K562 (cell line): Measurements from ENCODE around the gene SOX30. TPM values are rescaled to one million over a fixed set of nuclear protein-coding genes. Genes with fewer than 3 reads are reported as not detected.

Experiments
- ATAC-seq: fragments of 200-7000 bp; cut with Tn5 transposase; 3 replicates; pipeline ENCODE4 v1.9.1; 2020; ENCODE audit warnings: moderate library complexity
- BruUV-seq: library from RNA; stranded (reverse); fragments of 400-500 nt; replicated peaks from 2 replicates; lab custom pipeline; 2021; lab: Mats Ljungman, UMichigan
- CTCF ChIA-PET: fragments of 300-600 bp; formaldehyde crosslinking; extraction: SDS; loops from one replicate; lab custom pipeline; 2021; ENCODE audit warnings: low intra/inter-chr PET ratio; lab: Yijun Ruan, JAX
- POLR2A ChIA-PET: fragments of 300-600, 350-650 bp; sonication (Branson Sonifier 250); formaldehyde crosslinking; extraction: SDS; loops from one replicate; lab custom pipeline; 2021; ENCODE audit warnings: antibody characterized with exemption, inconsistent platforms; lab: Yijun Ruan, JAX
- DNase-seq, 4 experiments: peaks; one replicate each; pipeline versions ENCODE4 v3.0.0 to v3.0.0-alpha.2; 2011 to 2018; ENCODE audit warnings: low spot score in 3 of 4, mixed read lengths in 3 of 4; ENCODE audit errors: extremely low read depth in 1 of 4
- FAIRE-seq: peaks from 2 replicates; lab custom pipeline; 2011; peaks lifted over from hg19 to GRCh38; lab: Jason Lieb, UNC
- H2AFZ ChIP-seq: 2 replicates; pipeline ENCODE4 v1.6.0; 2011; ENCODE audit warnings: low read depth, low read length, control low read depth, inconsistent platforms
- H3K27ac ChIP-seq: fragments of 200-600 bp; 3 replicates; pipeline ENCODE4 v1.8.0; 2011; ENCODE audit warnings: low read depth, mild to moderate bottlenecking, control low read depth, inconsistent platforms, low read length, moderate library complexity, mixed read lengths; ENCODE audit errors: extremely low read depth
- H3K27me3 ChIP-seq, 2 experiments: fragments of 300-600 bp in 1 of 2; 2 replicates in 1 of 2; 3 replicates in 1 of 2; pipeline versions ENCODE4 v1.6.0 to v1.8.0; 2011; ENCODE audit warnings: inconsistent platforms in 2 of 2, low read length in 2 of 2, mild to moderate bottlenecking in 1 of 2, mixed read lengths in 1 of 2, moderate library complexity in 1 of 2; ENCODE audit not compliant: control insufficient read depth in 2 of 2, insufficient read depth in 2 of 2
- H3K36me3 ChIP-seq: fragments of 300-600 bp; 3 replicates; pipeline ENCODE4 v1.8.0; 2011; ENCODE audit warnings: mild to moderate bottlenecking, low read length, inconsistent platforms; ENCODE audit not compliant: control insufficient read depth, insufficient read depth
- H3K4me1 ChIP-seq, 2 experiments: fragments of 200-600 bp in 1 of 2; replicated peaks in 1 of 2; 2 replicates in 1 of 2; 3 replicates in 1 of 2; pipeline versions ENCODE4 v1.5.1 to v1.8.0; 2011; ENCODE audit warnings: inconsistent platforms in 2 of 2, low read length in 2 of 2, mild to moderate bottlenecking in 1 of 2, mixed read lengths in 1 of 2, moderate library complexity in 1 of 2; ENCODE audit not compliant: control insufficient read depth in 2 of 2, insufficient read depth in 2 of 2
- H3K4me2 ChIP-seq: 2 replicates; pipeline ENCODE4 v1.6.1; 2011; ENCODE audit warnings: low read length, control low read depth, inconsistent platforms, mixed read lengths; ENCODE audit not compliant: insufficient read depth
- H3K4me3 ChIP-seq: fragments of 200-600 bp; sonication (generic), shearing (Covaris generic); 2 replicates; pipeline ENCODE4 v1.5.1; 2016; ENCODE audit warnings: control low read depth, inconsistent platforms
- H3K79me2 ChIP-seq: fragments of 200-600 bp; 3 replicates; pipeline ENCODE4 v1.8.0; 2011; ENCODE audit warnings: low read length, inconsistent platforms; ENCODE audit not compliant: control insufficient read depth, insufficient read depth
- H3K9ac ChIP-seq, 2 experiments: 2 replicates each; pipeline versions ENCODE4 v1.6.0 to v1.6.1; 2011; ENCODE audit warnings: low read depth in 2 of 2, low read length in 2 of 2, control low read depth in 1 of 2, inconsistent platforms in 1 of 2, mild to moderate bottlenecking in 1 of 2, mixed read lengths in 1 of 2; ENCODE audit not compliant: insufficient read depth in 1 of 2
- H3K9me1 ChIP-seq: one replicate; pipeline ENCODE4 v1.6.0; 2011; ENCODE audit warnings: inconsistent platforms, mild to moderate bottlenecking, low read length, moderate library complexity; ENCODE audit not compliant: control insufficient read depth, insufficient read depth
- H3K9me3 ChIP-seq: replicated peaks from 2 replicates; pipeline ENCODE4 v1.5.1; 2011; ENCODE audit warnings: low read depth, low read length, inconsistent platforms; ENCODE audit not compliant: control insufficient read depth, insufficient read depth
- H4K20me1 ChIP-seq: replicated peaks from 2 replicates; pipeline ENCODE4 v1.6.1; 2011; ENCODE audit warnings: low read length, inconsistent platforms, mixed read lengths; ENCODE audit not compliant: control insufficient read depth, insufficient read depth
- ELF1 ChIP-seq: fragments of 200-800 bp; sonication (Bioruptor generic); IDR thresholded peaks from 2 replicates; pipeline ENCODE4 v1.6.1; 2016; ENCODE audit warnings: missing genetic modification characterization, missing compliant biosample characterization
- GABPA ChIP-seq: fragments of 200-800 bp; sonication (Bioruptor generic); conservative IDR thresholded peaks from 2 replicates; pipeline ENCODE4 v1.6.1; 2016; ENCODE audit warnings: low read depth, missing genetic modification characterization, missing compliant biosample characterization
- PHF20 ChIP-seq: fragments of 450-650 bp; IDR thresholded peaks from 2 replicates; pipeline ENCODE4 v1.6.1; 2018; ENCODE audit not compliant: partially characterized antibody
- U2AF1 ChIP-seq: fragments of 200-400 bp; formaldehyde crosslinking; optimal IDR thresholded peaks from 2 replicates; pipeline ENCODE3; 2017; ENCODE audit warnings: mild to moderate bottlenecking, low read depth, low read length, moderate library complexity
- ZNF3 ChIP-seq: fragments of 250-450 bp; sonication (Bioruptor Pico); IDR thresholded peaks from 2 replicates; pipeline ENCODE4 v1.5.0; 2021; ENCODE audit warnings: mild to moderate bottlenecking, moderate library complexity
- ZNF668 ChIP-seq: fragments of 250-450 bp; sonication (Bioruptor Pico); IDR thresholded peaks from 2 replicates; pipeline ENCODE4 v1.8.0; 2022; ENCODE audit warnings: mild to moderate bottlenecking, inconsistent platforms
- WGBS: fragments of 100-300 bp; shearing (Covaris generic); methylation state at CpG from one replicate; pipeline ENCODE4 v1.1.6; 2016; ENCODE audit warnings: low coverage, mixed read lengths; ENCODE audit not compliant: insufficient coverage; ENCODE audit errors: missing lambda C conversion rate; 5-methylcytosine and 5-hydroxymethylcytosine counted together
- in situ Hi-C: fragments of 300-500 bp; cut with MboI; formaldehyde crosslinking; loops from 4 replicates; pipeline ENCODE4 v1.15.0; 2018; ENCODE audit warnings: inconsistent platforms, mixed read lengths
- intact Hi-C: fragments of 100-400 bp; cut with micrococcal nuclease; formaldehyde crosslinking; loops from 2 replicates; pipeline ENCODE4 v1.14.2; 2022
- polyA plus RNA-seq, 8 experiments: library from polyadenylated mRNA; depleted of rRNA in 4 of 8; stranded (reverse) in 5 of 8; unstranded in 3 of 8; fragments of >200 nt; fragmentation: Nextera tagmentation in 2 of 8; fragmentation: Illumina TruSeq in 1 of 8; extraction: Ambion mirVana in 2 of 8; extraction: Trizol in 1 of 8; gene quantifications; 2 replicates each; pipeline versions ENCODE4 v1.2.1 to v1.2.3, GENCODE V29; 2011 to 2014; ENCODE audit warnings: inconsistent platforms in 1 of 8, missing spikeins in 1 of 8
- total RNA-seq, 7 experiments: library from RNA; depleted of rRNA in 6 of 7; stranded (reverse); fragments of >200 nt in 6 of 7; fragmentation: Illumina TruSeq in 2 of 7; extraction: Trizol in 2 of 7; gene quantifications; 2 replicates each; pipeline versions ENCODE4 v1.2.1 to v1.2.3, GENCODE V29; 2011 to 2021; ENCODE audit warnings: low replicate concordance in 1 of 7
- TF ChIP-seq, protein P1 (sequence below): fragments of 250-450 bp; sonication (Bioruptor Pico); IDR thresholded peaks from 2 replicates; pipeline ENCODE4 v1.4.0; 2020; ENCODE audit warnings: mild to moderate bottlenecking

Gene SOX30
- total and polyA plus RNA-seq, 9 of the 15 experiments (the other 6 are each of a cell fraction or from before 2014, with no cell fraction given): not detected

DNA sequence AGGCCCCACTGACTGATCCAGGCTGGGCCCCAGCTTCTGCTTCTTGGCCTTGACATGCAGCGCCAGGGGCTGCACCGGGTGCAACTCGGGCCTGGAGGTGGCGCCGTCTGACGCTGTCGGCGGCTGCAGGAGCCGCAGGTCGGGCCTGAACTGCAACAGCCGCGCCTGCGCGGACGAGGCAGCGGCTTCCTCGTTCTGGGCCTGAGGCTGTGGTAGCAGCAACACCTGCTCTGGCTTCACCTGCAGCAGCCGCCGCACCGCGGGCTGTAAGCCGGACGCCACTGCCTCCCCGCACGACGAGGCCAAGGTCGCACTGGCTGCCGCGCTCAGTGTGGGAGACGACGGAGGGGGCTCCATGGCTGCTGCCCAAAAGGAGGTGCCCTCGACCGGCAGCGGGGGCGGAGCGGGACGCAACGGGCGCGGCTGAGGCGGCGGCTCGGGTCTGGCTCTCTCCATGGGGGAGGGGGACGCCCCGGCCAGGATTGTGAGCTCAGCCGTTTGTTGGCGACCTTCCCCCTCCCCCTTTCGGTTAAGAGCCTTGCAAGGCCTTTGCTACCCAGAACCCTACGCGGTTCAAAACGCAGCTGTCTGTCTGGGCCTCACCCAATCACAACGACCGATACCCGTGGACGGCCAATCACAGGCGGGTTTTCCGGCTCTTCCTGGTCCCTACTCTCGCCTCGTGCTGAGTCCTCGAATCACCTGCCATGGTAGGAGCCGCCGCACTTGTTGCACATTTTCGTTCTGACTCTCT, 438 bp downstream of the SOX30 start:
- H3K4me3 ChIP-seq: no peak overlapping the region
- ChIA-PET CTCF (no interaction called here), POLR2A (no interaction called here)
- DNase-seq (no peak), FAIRE-seq (no peak), ATAC-seq (no peak)
- 65% methylated on average over 33 of the region's 63 CpGs for WGBS
- no peaks in the 10 kb centered on the region for H3K79me2 ChIP-seq
- no peaks in the 10 kb centered on the region; a peak in 2 of 5 replicates for H3K27me3 ChIP-seq
- no peak overlapping the region for H2AFZ ChIP-seq
- in situ Hi-C loops (no loop called here), intact Hi-C loops (no loop called here)
- H4K20me1 ChIP-seq: no peaks in the 10 kb centered on the region
- no peak overlapping the region for H3K27ac ChIP-seq
- H3K9me3 ChIP-seq: no peaks in the 10 kb centered on the region
- no TSS peak for BruUV-seq
- H3K9ac ChIP-seq: no peak overlapping the region
- TF ChIP-seq ELF1 (tag) (no peak), ZNF668 (CRISPR knock-in tag) (no peak)
- H3K4me2 ChIP-seq: no peak overlapping the region
- H3K36me3 ChIP-seq: no peaks in the 10 kb centered on the region
- H3K4me1 ChIP-seq: peaks cover 0 to 8% of the 10 kb centered on the region in 2 experiments; a peak in 1 of 5 replicates
- no peaks in the 10 kb centered on the region for H3K9me1 ChIP-seq

- ChIA-PET CTCF (no interaction called here), POLR2A (no interaction called here)
- peaks cover 0 to 8% of the 10 kb centered on the region in 2 experiments; a peak in 1 of 5 replicates for H3K4me1 ChIP-seq
- no peak overlapping the region for H3K27ac ChIP-seq
- H2AFZ ChIP-seq: no peak overlapping the region
- no peak overlapping the region for H3K9ac ChIP-seq
- FAIRE-seq (no peak), ATAC-seq (no peak), DNase-seq (no peak)
- H3K27me3 ChIP-seq: peaks cover 0 to 1% of the 10 kb centered on the region in 2 experiments; a peak in 2 of 5 replicates
- no peaks in the 10 kb centered on the region for H3K9me3 ChIP-seq
- H3K36me3 ChIP-seq: no peaks in the 10 kb centered on the region
- WGBS: 60% methylated on average over 31 of the region's 33 CpGs
- in situ Hi-C loops: no loop called here
- no peak overlapping the region for H3K4me3 ChIP-seq
- BruUV-seq: no TSS peak
- no peak overlapping the region for H3K4me2 ChIP-seq
- intact Hi-C loops: no loop called here
- no peaks in the 10 kb centered on the region for H3K9me1 ChIP-seq
- no peaks in the 10 kb centered on the region for H3K79me2 ChIP-seq
- no peaks in the 10 kb centered on the region for H4K20me1 ChIP-seq
- TF ChIP-seq, protein P1, sequence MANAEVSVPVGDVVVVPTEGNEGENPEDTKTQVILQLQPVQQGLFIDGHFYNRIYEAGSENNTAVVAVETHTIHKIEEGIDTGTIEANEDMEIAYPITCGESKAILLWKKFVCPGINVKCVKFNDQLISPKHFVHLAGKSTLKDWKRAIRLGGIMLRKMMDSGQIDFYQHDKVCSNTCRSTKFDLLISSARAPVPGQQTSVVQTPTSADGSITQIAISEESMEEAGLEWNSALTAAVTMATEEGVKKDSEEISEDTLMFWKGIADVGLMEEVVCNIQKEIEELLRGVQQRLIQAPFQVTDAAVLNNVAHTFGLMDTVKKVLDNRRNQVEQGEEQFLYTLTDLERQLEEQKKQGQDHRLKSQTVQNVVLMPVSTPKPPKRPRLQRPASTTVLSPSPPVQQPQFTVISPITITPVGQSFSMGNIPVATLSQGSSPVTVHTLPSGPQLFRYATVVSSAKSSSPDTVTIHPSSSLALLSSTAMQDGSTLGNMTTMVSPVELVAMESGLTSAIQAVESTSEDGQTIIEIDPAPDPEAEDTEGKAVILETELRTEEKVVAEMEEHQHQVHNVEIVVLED (CRISPR knock-in tag): no peak
- TF ChIP-seq PHF20 (no peak), ZNF3 (CRISPR knock-in tag) (no peak), U2AF1 (no peak), GABPA (tag) (no peak)
Measured at GRCh38 chr5:157650991-157651611, 1.1 kb downstream of the SOX30 start.
